Measurements from ENCODE around the gene PPP1CA.

- TF ChIP-seq CTCF (IDR thresholded peaks at IDR 0.05; ENCODE audit: insufficient read depth, low read depth, low read length), result no peak
- no peak for TF ChIP-seq EZH2 (IDR thresholded peaks at IDR 0.05; ENCODE audit: insufficient read depth, low read length)
Observed at GRCh38 chr11:67355023-67355793, 46.5 kb downstream of the PPP1CA start.
